ENCODE results near the gene CSRP1. TPM values are rescaled to one million over a fixed set of nuclear protein-coding genes. Genes with fewer than 3 reads are reported as not detected.

CSRP1 gene
- total RNA-seq, 2 experiments from 2014 or later, result 48.4 to 51.8 TPM

- no peak for DNase-seq
- H3K27ac Mint-ChIP-seq, result no peak overlapping the region
- intact Hi-C loops (cut with micrococcal nuclease), result no loop called here
- POLR2A ChIA-PET, result no interaction called here
- peaks cover 18% of the 10 kb centered on the region for H3K27me3 Mint-ChIP-seq
- H3K9me3 Mint-ChIP-seq, result no peaks in the 10 kb centered on the region
- CTCF ChIA-PET, result interaction anchor here (1.4 to 4.6 kb wide), 4 partner anchors 14 to 79 kb away, joined by 4 to 50 read pairs (median 26); partner anchors contain the start of gene PHLDA3
- peaks cover 5% of the 10 kb centered on the region for H3K4me1 Mint-ChIP-seq (ENCODE audit: low read depth)
- peaks cover 1% of the 10 kb centered on the region for H3K36me3 Mint-ChIP-seq
- no peak overlapping the region for H3K4me3 Mint-ChIP-seq
These were observed 73.3 kb downstream of the CSRP1 start for GRCh38 chr1:201433609-201434008.

Other genes with a start within 250 kb of the CSRP1 start
- gene PKP1, start 223.6 kb downstream of the CSRP1 start, total RNA-seq, result not detected
- gene TNNT2, start 129.4 kb downstream of the CSRP1 start, total RNA-seq, result not detected
- not detected for gene LAD1, start 107.8 kb downstream of the CSRP1 start, total RNA-seq
- gene TNNI1, start 85.4 kb downstream of the CSRP1 start, total RNA-seq, result not detected
- 1 to 10 TPM; 3.4 to 4.1 TPM for gene PHLDA3, start 37.9 kb downstream of the CSRP1 start, total RNA-seq
- 1 to 10 TPM; 2.2 to 2.6 TPM for gene NAV1, start 32.0 kb upstream of the CSRP1 start, total RNA-seq